ENCODE measurements around the gene PPM1A. TPM values are rescaled to one million over a fixed set of nuclear protein-coding genes. Genes with fewer than 3 reads are reported as not detected.

Gene PPM1A
- total RNA-seq, 1 donor from 2014 or later, result 26.1 TPM

DNA sequence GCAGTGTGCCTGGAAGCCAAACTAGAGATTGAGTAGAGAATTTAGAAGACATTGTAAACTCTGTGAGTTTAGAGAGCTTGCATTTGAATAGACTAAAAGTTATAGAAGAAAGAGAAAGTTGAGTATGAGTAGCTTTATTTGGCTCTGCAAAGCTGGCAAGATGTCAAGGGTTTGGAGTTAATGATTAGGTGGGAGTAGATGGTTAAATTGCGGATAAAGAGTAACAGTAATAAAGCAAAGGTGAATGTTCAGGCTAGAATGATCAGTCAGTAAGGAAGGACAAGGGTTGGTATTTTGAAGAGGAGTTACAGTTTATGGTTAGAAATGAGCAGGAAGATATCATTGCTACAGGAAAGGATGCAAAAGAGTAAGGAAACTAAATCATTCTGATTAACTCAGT lies 5.2 kb downstream of the PPM1A start:
- no peaks in the 10 kb centered on the region for H3K36me3 ChIP-seq (ENCODE audit: control insufficient read depth, insufficient read depth, low read length)
- H3K27me3 ChIP-seq (ENCODE audit: control insufficient read depth, insufficient read depth, low read length), result no peaks in the 10 kb centered on the region
- DNase-seq (ENCODE audit: low read depth), result no peak
- TF ChIP-seq, protein P1, sequence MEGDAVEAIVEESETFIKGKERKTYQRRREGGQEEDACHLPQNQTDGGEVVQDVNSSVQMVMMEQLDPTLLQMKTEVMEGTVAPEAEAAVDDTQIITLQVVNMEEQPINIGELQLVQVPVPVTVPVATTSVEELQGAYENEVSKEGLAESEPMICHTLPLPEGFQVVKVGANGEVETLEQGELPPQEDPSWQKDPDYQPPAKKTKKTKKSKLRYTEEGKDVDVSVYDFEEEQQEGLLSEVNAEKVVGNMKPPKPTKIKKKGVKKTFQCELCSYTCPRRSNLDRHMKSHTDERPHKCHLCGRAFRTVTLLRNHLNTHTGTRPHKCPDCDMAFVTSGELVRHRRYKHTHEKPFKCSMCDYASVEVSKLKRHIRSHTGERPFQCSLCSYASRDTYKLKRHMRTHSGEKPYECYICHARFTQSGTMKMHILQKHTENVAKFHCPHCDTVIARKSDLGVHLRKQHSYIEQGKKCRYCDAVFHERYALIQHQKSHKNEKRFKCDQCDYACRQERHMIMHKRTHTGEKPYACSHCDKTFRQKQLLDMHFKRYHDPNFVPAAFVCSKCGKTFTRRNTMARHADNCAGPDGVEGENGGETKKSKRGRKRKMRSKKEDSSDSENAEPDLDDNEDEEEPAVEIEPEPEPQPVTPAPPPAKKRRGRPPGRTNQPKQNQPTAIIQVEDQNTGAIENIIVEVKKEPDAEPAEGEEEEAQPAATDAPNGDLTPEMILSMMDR (IDR thresholded peaks at IDR 0.05; ENCODE audit: insufficient read depth, low read length, poor library complexity, severe bottlenecking), result no peak
- no peak overlapping the region for H3K4me3 ChIP-seq (ENCODE audit: low read depth, low read length)

DNA sequence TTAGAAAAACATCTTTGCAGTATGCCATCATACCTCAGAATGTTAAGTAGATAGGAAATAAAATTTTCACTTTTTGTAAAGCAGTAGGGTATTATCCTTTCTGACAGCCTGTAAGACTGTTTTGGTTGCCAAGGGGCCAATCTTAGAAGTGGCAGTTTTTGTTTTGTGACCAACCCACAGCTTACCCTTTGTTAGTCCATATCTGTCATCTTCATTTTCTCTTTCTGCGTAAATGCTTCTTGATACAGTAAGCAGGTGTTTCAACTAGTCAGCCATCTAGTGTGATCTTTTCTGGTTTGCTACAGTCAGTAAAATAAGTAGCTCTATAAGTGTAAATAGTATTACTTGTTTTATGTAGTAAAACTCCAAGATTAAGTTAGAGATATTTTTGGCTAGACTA lies 8.8 kb downstream of the PPM1A start:
- TF ChIP-seq, protein P1 (IDR thresholded peaks at IDR 0.05; ENCODE audit: insufficient read depth, low read length, poor library complexity, severe bottlenecking), result no peak
- Histone ChIP-seq H3K27me3 (ENCODE audit: control insufficient read depth, insufficient read depth, low read length) (no peaks in the 10 kb centered on the region), H3K4me3 (ENCODE audit: low read depth, low read length) (no peak overlapping the region), H3K36me3 (ENCODE audit: control insufficient read depth, insufficient read depth, low read length) (no peaks in the 10 kb centered on the region)
- DNase-seq (ENCODE audit: low read depth), result no peak

DNA sequence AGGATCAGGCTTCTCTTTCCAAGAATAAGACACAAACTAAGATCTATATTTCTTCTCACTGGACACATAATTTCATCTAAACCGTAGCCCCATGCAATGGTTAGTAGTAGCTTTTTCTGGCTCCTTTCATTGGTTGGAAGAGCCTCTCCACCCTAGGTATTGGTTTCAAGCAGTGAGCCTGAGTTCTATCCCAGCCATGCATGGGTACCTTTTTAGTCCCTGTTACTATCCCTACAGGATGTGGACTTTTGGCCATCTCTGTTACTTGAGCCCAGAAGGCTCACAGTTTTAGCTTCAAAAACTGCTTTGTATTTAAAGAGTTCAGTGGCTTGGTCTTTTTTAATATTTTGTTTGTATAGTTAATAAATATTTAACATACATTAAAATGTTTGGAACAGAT lies 16.1 kb downstream of the PPM1A start:
- Histone ChIP-seq H3K27me3 (ENCODE audit: control insufficient read depth, insufficient read depth, low read length) (no peaks in the 10 kb centered on the region), H3K4me3 (ENCODE audit: low read depth, low read length) (no peak overlapping the region), H3K36me3 (ENCODE audit: control insufficient read depth, insufficient read depth, low read length) (no peaks in the 10 kb centered on the region)
- DNase-seq (ENCODE audit: low read depth), result no peak
- TF ChIP-seq, protein P1 (IDR thresholded peaks at IDR 0.05; ENCODE audit: insufficient read depth, low read length, poor library complexity, severe bottlenecking), result no peak

DNA sequence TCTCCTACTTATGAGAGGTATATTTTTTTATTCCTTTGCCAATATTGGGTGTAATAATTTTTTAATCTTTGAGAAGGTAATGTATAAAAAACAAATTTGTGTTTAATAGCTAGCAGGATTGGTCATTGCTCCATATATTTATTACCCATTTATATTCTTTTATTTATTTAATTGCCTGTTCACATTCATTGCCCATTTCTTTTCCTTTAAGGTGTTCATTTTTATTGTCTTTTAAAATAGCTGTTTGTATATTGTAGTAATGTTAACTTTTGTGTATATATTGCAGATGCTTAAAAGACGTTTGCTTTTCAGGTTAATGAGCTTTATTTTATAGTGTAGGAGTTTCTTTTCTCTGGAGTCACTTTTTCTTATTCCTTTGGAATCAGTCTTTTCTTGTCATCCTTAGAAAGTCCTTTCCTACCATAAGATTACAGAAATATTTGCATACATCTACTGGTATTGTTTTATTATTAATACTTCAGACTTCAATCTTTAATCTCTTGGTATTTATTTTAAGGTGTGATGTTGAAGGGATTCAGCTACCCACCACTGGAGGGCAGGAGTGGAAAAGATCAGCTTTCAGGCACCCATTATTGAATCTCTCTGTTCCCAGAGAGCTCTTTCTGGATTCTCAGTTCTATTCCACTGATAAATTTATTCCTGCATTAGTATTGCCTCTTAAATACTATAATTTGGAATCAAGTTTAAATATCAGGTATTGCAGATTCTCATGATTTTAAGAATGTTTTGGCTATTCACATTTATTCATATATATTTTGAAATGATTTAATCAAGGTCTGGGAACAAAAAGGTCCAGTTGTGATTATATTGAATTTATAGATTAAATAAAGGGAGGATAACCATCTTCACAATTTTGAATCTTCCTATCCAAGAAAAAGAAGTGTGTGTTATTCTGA lies 17.3 kb downstream of the PPM1A start:
- no peaks in the 10 kb centered on the region for H3K36me3 ChIP-seq (ENCODE audit: control insufficient read depth, insufficient read depth, low read length)
- TF ChIP-seq, protein P1 (IDR thresholded peaks at IDR 0.05; ENCODE audit: insufficient read depth, low read length, poor library complexity, severe bottlenecking), result peak; percentile 31
- DNase-seq (ENCODE audit: low read depth), result no peak
- H3K27me3 ChIP-seq (ENCODE audit: control insufficient read depth, insufficient read depth, low read length), result no peaks in the 10 kb centered on the region
- no peak overlapping the region for H3K4me3 ChIP-seq (ENCODE audit: low read depth, low read length)

DNA sequence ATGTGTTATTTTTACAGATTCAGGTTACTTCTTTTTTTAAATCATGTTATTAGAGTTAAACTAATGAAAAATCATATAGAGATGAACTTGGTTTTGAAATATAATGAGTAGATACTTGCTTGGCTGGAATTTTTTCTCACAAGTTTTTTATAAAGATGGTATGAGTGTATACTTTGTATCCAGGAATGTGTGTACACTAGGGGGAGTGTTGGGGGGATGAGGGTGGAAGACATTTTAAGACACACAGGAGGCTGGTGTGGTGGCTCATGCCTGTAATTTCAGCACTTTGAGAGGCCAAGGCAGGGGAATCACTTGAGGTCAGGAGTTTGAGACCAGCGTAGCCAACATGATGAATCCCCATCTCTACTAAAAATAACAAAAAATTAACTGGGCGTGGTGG lies 23.2 kb downstream of the PPM1A start:
- no peak overlapping the region for H3K4me3 ChIP-seq (ENCODE audit: low read depth, low read length)
- no peak for DNase-seq (ENCODE audit: low read depth)
- no peaks in the 10 kb centered on the region for H3K36me3 ChIP-seq (ENCODE audit: control insufficient read depth, insufficient read depth, low read length)
- TF ChIP-seq, protein P1 (IDR thresholded peaks at IDR 0.05; ENCODE audit: insufficient read depth, low read length, poor library complexity, severe bottlenecking), result no peak
- no peaks in the 10 kb centered on the region for H3K27me3 ChIP-seq (ENCODE audit: control insufficient read depth, insufficient read depth, low read length)
